H1 (cell line): ENCODE measurements around the gene SLC2A1. TPM values are rescaled to one million over a fixed set of nuclear protein-coding genes. Genes with fewer than 3 reads are reported as not detected.

Experiments used
- CTCF ChIA-PET: fragments of 300-600 bp; sonication (Branson Sonifier 250); formaldehyde crosslinking; loops from one replicate; lab custom pipeline; 2021; ENCODE audit not compliant: partially characterized antibody; lab: Charles Lee
- POLR2A ChIA-PET: fragments of 300-600 bp; sonication (Branson Sonifier 250); formaldehyde crosslinking; loops from one replicate; lab custom pipeline; 2021; ENCODE audit warnings: inconsistent platforms; ENCODE audit not compliant: partially characterized antibody; lab: Charles Lee
- DNase-seq, 2 experiments: peaks; one replicate each; pipeline versions ENCODE4 v3.0.0 to v3.0.0-alpha.2; 2010 to 2022; ENCODE audit warnings: low spot score in 2 of 2, low read depth in 1 of 2, mixed read lengths in 1 of 2
- FAIRE-seq: peaks from 2 replicates; lab custom pipeline; 2011; peaks lifted over from hg19 to GRCh38; lab: Jason Lieb, UNC
- H2AFZ ChIP-seq: 2 replicates; pipeline ENCODE4 v1.8.1; 2012; ENCODE audit warnings: low read length, inconsistent platforms
- H2AK5ac ChIP-seq: 2 replicates; pipeline ENCODE4 v1.6.1; 2013; ENCODE audit warnings: low read depth, low read length
- H2BK120ac ChIP-seq: replicated peaks from 2 replicates; pipeline ENCODE3; 2013; ENCODE audit warnings: low read depth, low read length, inconsistent platforms
- H2BK12ac ChIP-seq: 2 replicates; pipeline ENCODE4 v1.6.1; 2013; ENCODE audit warnings: low read depth, low read length
- H2BK15ac ChIP-seq: 2 replicates; pipeline ENCODE4 v1.6.1; 2013; ENCODE audit warnings: low read length
- H2BK20ac ChIP-seq: 2 replicates; pipeline ENCODE4 v1.6.1; 2013; ENCODE audit warnings: low read length
- H2BK5ac ChIP-seq: 2 replicates; pipeline ENCODE4 v1.6.1; 2013; ENCODE audit warnings: low read depth, low read length
- H3K14ac ChIP-seq: 2 replicates; pipeline ENCODE4 v1.6.1; 2013; ENCODE audit warnings: inconsistent platforms; ENCODE audit not compliant: insufficient read length
- H3K18ac ChIP-seq: 2 replicates; pipeline ENCODE4 v1.6.1; 2013; ENCODE audit warnings: low read length; ENCODE audit errors: extremely low read depth
- H3K23ac ChIP-seq: 2 replicates; pipeline ENCODE4 v1.6.1; 2013; ENCODE audit warnings: inconsistent platforms; ENCODE audit not compliant: insufficient read length
- H3K23me2 ChIP-seq: 2 replicates; pipeline ENCODE4 v1.6.1; 2013; ENCODE audit warnings: low read depth, low read length
- H3K27ac ChIP-seq: 2 replicates; pipeline ENCODE4 v1.6.1; 2011; ENCODE audit warnings: low read depth, low read length, inconsistent platforms
- H3K27me3 ChIP-seq, 4 experiments: replicated peaks in 1 of 4; 1 replicate in 1 of 4; 2 replicates in 3 of 4; pipeline versions ENCODE4 v1.6.1 to v1.8.1; 2011 to 2013; ENCODE audit warnings: low read length in 3 of 4, mild to moderate bottlenecking in 3 of 4, inconsistent platforms in 2 of 4, mixed read lengths in 2 of 4, moderate library complexity in 1 of 4; ENCODE audit not compliant: control insufficient read depth in 3 of 4, insufficient read depth in 3 of 4; ENCODE audit errors: extremely low read depth in 1 of 4
- H3K36me3 ChIP-seq, 4 experiments: 2 replicates each; pipeline versions ENCODE4 v1.6.1 to v1.8.1; 2011 to 2013; ENCODE audit warnings: mild to moderate bottlenecking in 4 of 4, low read length in 3 of 4, moderate library complexity in 2 of 4, control low read depth in 1 of 4, inconsistent platforms in 1 of 4; ENCODE audit not compliant: insufficient read depth in 4 of 4, control insufficient read depth in 2 of 4
- H3K4ac ChIP-seq: replicated peaks from 2 replicates; pipeline ENCODE3; 2013; ENCODE audit warnings: low read length, low read depth, mixed read lengths, inconsistent platforms; ENCODE audit not compliant: insufficient read length
- H3K4me1 ChIP-seq, 4 experiments: replicated peaks in 1 of 4; 1 replicate in 1 of 4; 2 replicates in 3 of 4; pipeline versions ENCODE4 v1.6.1 to v1.8.1; 2011 to 2013; ENCODE audit warnings: low read length in 3 of 4, inconsistent platforms in 2 of 4, mixed read lengths in 1 of 4; ENCODE audit not compliant: insufficient read depth in 4 of 4, control insufficient read depth in 3 of 4
- H3K4me2 ChIP-seq, 2 experiments: 2 replicates each; pipeline versions ENCODE4 v1.6.1 to v1.8.1; 2011 to 2013; ENCODE audit warnings: low read depth in 2 of 2, low read length in 2 of 2, control low read depth in 1 of 2, inconsistent platforms in 1 of 2, mild to moderate bottlenecking in 1 of 2; ENCODE audit not compliant: insufficient read depth in 1 of 2
- H3K4me3 ChIP-seq, 4 experiments: fragments of 200-600, 300-600 bp in 1 of 4; sonication (generic), shearing (Covaris generic), sonication (Bioruptor Twin) in 1 of 4; 2 replicates each; pipeline versions ENCODE4 v1.5.1 to v1.8.1; 2011 to 2016; ENCODE audit warnings: low read length in 4 of 4, low read depth in 3 of 4, control low read depth in 2 of 4, inconsistent platforms in 2 of 4, mild to moderate bottlenecking in 2 of 4, mixed read lengths in 1 of 4, moderate library complexity in 1 of 4; ENCODE audit not compliant: insufficient read depth in 2 of 4; ENCODE audit errors: extremely low read depth in 1 of 4
- H3K56ac ChIP-seq: replicated peaks from 2 replicates; pipeline ENCODE3; 2013; ENCODE audit warnings: low read depth, mild to moderate bottlenecking, mixed read lengths, low read length, inconsistent platforms; ENCODE audit not compliant: insufficient read length
- H3K79me1 ChIP-seq: 2 replicates; pipeline ENCODE4 v1.6.1; 2013; ENCODE audit warnings: low read depth, low read length, control low read depth
- H3K79me2 ChIP-seq, 2 experiments: 2 replicates each; pipeline versions ENCODE4 v1.6.1 to v1.8.1; 2012 to 2013; ENCODE audit warnings: low read length in 2 of 2, mild to moderate bottlenecking in 2 of 2, inconsistent platforms in 1 of 2; ENCODE audit not compliant: insufficient read depth in 2 of 2, control insufficient read depth in 1 of 2
- H3K9ac ChIP-seq, 4 experiments: replicated peaks in 1 of 4; 1 replicate in 1 of 4; 2 replicates in 3 of 4; pipeline versions ENCODE4 v1.6.1 to v1.8.1; 2011 to 2013; ENCODE audit warnings: low read depth in 3 of 4, low read length in 3 of 4, control low read depth in 2 of 4, mild to moderate bottlenecking in 2 of 4, moderate library complexity in 2 of 4, inconsistent platforms in 1 of 4; ENCODE audit errors: extremely low read depth in 1 of 4
- H3K9me3 ChIP-seq, 2 experiments: 2 replicates each; pipeline versions ENCODE4 v1.6.1 to v1.8.1; 2012 to 2013; ENCODE audit warnings: mild to moderate bottlenecking in 2 of 2, moderate library complexity in 2 of 2, control low read depth in 1 of 2, inconsistent platforms in 1 of 2, low read depth in 1 of 2, low read length in 1 of 2, mixed read lengths in 1 of 2; ENCODE audit not compliant: insufficient read depth in 2 of 2
- H4K20me1 ChIP-seq, 2 experiments: replicated peaks in 1 of 2; 2 replicates each; pipeline versions ENCODE3 to v1.8.1; 2011 to 2013; ENCODE audit warnings: inconsistent platforms in 2 of 2, low read length in 2 of 2, mild to moderate bottlenecking in 1 of 2; ENCODE audit not compliant: insufficient read depth in 2 of 2, control insufficient read depth in 1 of 2
- H4K5ac ChIP-seq: 2 replicates; pipeline ENCODE4 v1.6.1; 2013; ENCODE audit warnings: low read length, low read depth, mixed read lengths, inconsistent platforms; ENCODE audit not compliant: insufficient read length
- H4K8ac ChIP-seq: 2 replicates; pipeline ENCODE4 v1.8.0; 2013; ENCODE audit warnings: mild to moderate bottlenecking, moderate library complexity, low read length, inconsistent platforms; ENCODE audit not compliant: insufficient read depth; ENCODE audit errors: extremely low read depth
- H4K91ac ChIP-seq: replicated peaks from 2 replicates; pipeline ENCODE3; 2013; ENCODE audit warnings: low read length, mixed read lengths, inconsistent platforms; ENCODE audit not compliant: insufficient read length
- CHD2 ChIP-seq: IDR thresholded peaks from 2 replicates; pipeline ENCODE4 v1.6.1; 2012; ENCODE audit warnings: low read length, improper control_type of control experiment
- SIX5 ChIP-seq: IDR thresholded peaks from 2 replicates; pipeline ENCODE4 v1.6.1; 2011; ENCODE audit warnings: mild to moderate bottlenecking, low read depth, low read length
- WGBS, 2 experiments: shearing (Covaris generic) in 1 of 2; methylation state at CpG; one replicate each; pipeline versions ENCODE4 v1.1.6 to v1.1.7; 2013 to 2015; ENCODE audit warnings: low lambda C conversion rate in 2 of 2, mixed read lengths in 2 of 2, inconsistent platforms in 1 of 2, low coverage in 1 of 2, missing lambda C conversion rate in 1 of 2; ENCODE audit not compliant: insufficient replicate concordance in 2 of 2, insufficient coverage in 1 of 2, insufficient read length in 1 of 2; ENCODE audit errors: extremely low coverage in 1 of 2, missing lambda C conversion rate in 1 of 2; 5-methylcytosine and 5-hydroxymethylcytosine counted together
- polyA plus RNA-seq, 7 experiments: library from polyadenylated mRNA; depleted of rRNA in 3 of 7; stranded (reverse) in 5 of 7; unstranded in 2 of 7; fragments of >200 nt in 5 of 7; fragments of 200-250 nt in 2 of 7; gene quantifications; 1 replicate in 5 of 7; 2 replicates in 1 of 7; 4 replicates in 1 of 7; pipeline versions ENCODE4 v1.2.1 to v1.2.3, GENCODE V29; 2011 to 2013; ENCODE audit warnings: missing spikeins in 2 of 7, mixed read lengths in 2 of 7
- total RNA-seq: library from RNA; stranded (reverse); fragmentation: NEBNext Ultra II Directional; extraction: Animal tissue kit (Norgen Biotek cat#: 25700); gene quantifications from 2 replicates; pipeline ENCODE4 v1.2.1, GENCODE V29; 2021

Gene SLC2A1
- total and polyA plus RNA-seq, 2 of the 8 experiments (the other 6 are each of a cell fraction or from before 2014, with no cell fraction given), result 230 to 308 TPM

- Histone ChIP-seq H3K79me1 (peaks cover 3% of the 10 kb centered on the region; the same call in 1 of the 2 replicates), H3K27ac (no peak overlapping the region; the same call in 1 of the 2 replicates), H4K8ac (no peak overlapping the region; the same call in 1 of the 2 replicates), H3K23me2 (no peaks in the 10 kb centered on the region), H2AK5ac (0 out of 2 replicates have a peak overlapping the region, but pooled peaks have one; percentile 75), H2AFZ (no peak overlapping the region), H2BK15ac (no peak overlapping the region), H3K79me2 (no peaks in the 10 kb centered on the region), H4K20me1 (no peaks in the 10 kb centered on the region), H2BK5ac (no peak overlapping the region), H3K36me3 (peaks cover 2 to 5% (median 4%) of the 10 kb centered on the region in 4 experiments; a peak in 5 of 8 replicates), H3K56ac (no peak overlapping the region), H3K18ac (no peak overlapping the region), H4K5ac (no peak overlapping the region), H3K4me2 (no peak overlapping the region), H3K4me1 (peaks cover 3 to 8% (median 5%) of the 10 kb centered on the region in 4 experiments; a peak in 6 of 7 replicates), H2BK20ac (no peak overlapping the region), H3K14ac (no peak overlapping the region), H3K23ac (no peak overlapping the region), H2BK120ac (no peak overlapping the region), H3K4ac (no peak overlapping the region), H3K9ac (no peak overlapping the region), H3K4me3 (no peak overlapping the region), H2BK12ac (0 out of 2 replicates have a peak overlapping the region, but pooled peaks have one; percentile 17), H4K91ac (no peak overlapping the region), H3K9me3 (no peaks in the 10 kb centered on the region), H3K27me3 (no peaks in the 10 kb centered on the region)
- FAIRE-seq (no peak), DNase-seq (no peak)
- ChIA-PET POLR2A (interaction anchor here (1.1 to 17.0 kb wide), 4 partner anchors 11 to 100 kb away, joined by 3 to 95 read pairs (median 4); no protein-coding TSS in a partner anchor), CTCF (interaction anchor here (1.2 to 1.4 kb wide), 2 partner anchors 45 to 95 kb away, joined by 3 to 4 read pairs; no protein-coding TSS in a partner anchor)
- 88% methylated on average over 4 of the region's 4 CpGs; no CpG with 5 or more reads in 1 of the 2 experiments for WGBS, 2 experiments
- TF ChIP-seq SIX5 (no peak), CHD2 (no peak)
Observed at GRCh38 chr1:42970143-42970542, 11.5 kb upstream of the SLC2A1 start.
